Upper lobe of left lung (tissue), 6 donors: ENCODE measurements around the gene DMD. TPM values are rescaled to one million over a fixed set of nuclear protein-coding genes. Genes with fewer than 3 reads are reported as not detected.

Source experiments
- ATAC-seq, 2 donors: fragments of 200-7000 bp; cut with Tn5 transposase; one replicate each; pipeline ENCODE4 v1.9.1; 2022; ENCODE audit warnings: mild to moderate bottlenecking in 2 of 2, moderate library complexity in 2 of 2; ENCODE audit not compliant: low FRiP score in 2 of 2
- DNase-seq, 2 donors: peaks; one replicate each; pipeline ENCODE4 v3.0.0-alpha.2; 2019 to 2020
- H3K27ac ChIP-seq, 4 donors: fragments of 200-600 bp; sonication (generic); one replicate each; pipeline ENCODE4 v1.5.1; 2016 to 2019
- H3K27me3 ChIP-seq, 4 donors: fragments of 200-600 bp; sonication (generic); one replicate each; pipeline ENCODE4 v1.5.1; 2017 to 2019
- H3K36me3 ChIP-seq, 4 donors: fragments of 200-600 bp; sonication (generic); one replicate each; pipeline ENCODE4 v1.5.1; 2016 to 2019
- H3K4me1 ChIP-seq, 4 donors: fragments of 200-600 bp; sonication (generic); one replicate each; pipeline ENCODE4 v1.5.1; 2018 to 2019
- H3K4me3 ChIP-seq, 4 donors: fragments of 200-600 bp; sonication (generic); one replicate each; pipeline ENCODE4 v1.5.1; 2017 to 2019; ENCODE audit warnings: mild to moderate bottlenecking in 2 of 4, moderate library complexity in 1 of 4
- H3K9me3 ChIP-seq, 4 donors: fragments of 200-600 bp; sonication (generic); one replicate each; pipeline ENCODE4 v1.5.1; 2018 to 2019
- EP300 ChIP-seq, 4 donors: sonication (generic); formaldehyde crosslinking; IDR thresholded peaks; one replicate each; pipeline ENCODE4 v1.5.1; 2017; ENCODE audit warnings: antibody characterized with exemption in 4 of 4, control low read depth in 2 of 4
- POLR2A ChIP-seq, 4 donors: fragments of 450-650 bp; IDR thresholded peaks; one replicate each; pipeline ENCODE4 v1.5.1; 2016 to 2017; ENCODE audit warnings: antibody characterized with exemption in 4 of 4, mild to moderate bottlenecking in 2 of 4
- POLR2AphosphoS5 ChIP-seq, 2 donors: sonication (generic); formaldehyde crosslinking; IDR thresholded peaks; one replicate each; pipeline ENCODE4 v1.5.1; 2017; ENCODE audit warnings: antibody characterized with exemption in 2 of 2
- WGBS, 2 donors: methylation state at CpG; one replicate each; pipeline ENCODE4 v1.1.5; 2017 to 2018; 5-methylcytosine and 5-hydroxymethylcytosine counted together
- total RNA-seq, 6 donors: library from RNA; depleted of rRNA in 4 of 6; stranded (reverse); fragments of >200 nt in 4 of 6; gene quantifications; one replicate each; pipeline versions ENCODE4 v1.1.0 to v1.2.1, GENCODE V29; 2016 to 2021
- TF ChIP-seq, protein P1 (sequence below), 6 experiments: fragments of 450-650 bp in 4 of 6; fragments of 200-600 bp in 2 of 6; sonication (generic) in 2 of 6; IDR thresholded peaks; one replicate each; pipeline ENCODE4 v1.5.1; 2016 to 2019; ENCODE audit warnings: antibody characterized with exemption in 6 of 6
- donor health status: DM: no; HTN: no; CAD: no; lungs with moderate emphysema.
- donor health status: DM: no; HTN: yes; CAD: no; lungs with severe emphysema.

DMD gene
- total RNA-seq, 6 donors from 2014 or later: 12.5 to 37.0 (median 24.0) TPM

DNA sequence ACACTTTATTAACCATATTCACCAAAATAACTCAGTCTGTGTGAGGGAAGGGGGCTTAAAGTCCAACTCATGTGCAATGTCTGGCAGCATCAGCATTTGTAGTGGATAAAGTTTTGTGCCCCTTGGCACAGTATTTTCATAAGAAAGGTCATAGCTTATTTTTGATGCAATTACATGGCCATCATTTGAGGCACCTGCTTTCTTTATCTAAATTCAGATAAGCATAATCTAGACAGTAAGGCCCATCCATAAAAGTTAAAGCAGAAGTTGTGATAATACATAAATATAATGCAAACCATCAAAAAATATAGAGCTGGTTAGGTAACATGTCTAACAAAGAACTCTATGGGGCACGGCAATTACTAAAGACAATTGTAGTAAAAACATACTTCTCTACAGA is 763.7 kb downstream of the DMD start:
- ATAC-seq: no peak
- TF ChIP-seq EP300 (IDR thresholded peaks at IDR 0.05) (no peak), POLR2A (IDR thresholded peaks at IDR 0.05) (no peak), POLR2AphosphoS5 (IDR thresholded peaks at IDR 0.05) (no peak)
- TF ChIP-seq, protein P1, sequence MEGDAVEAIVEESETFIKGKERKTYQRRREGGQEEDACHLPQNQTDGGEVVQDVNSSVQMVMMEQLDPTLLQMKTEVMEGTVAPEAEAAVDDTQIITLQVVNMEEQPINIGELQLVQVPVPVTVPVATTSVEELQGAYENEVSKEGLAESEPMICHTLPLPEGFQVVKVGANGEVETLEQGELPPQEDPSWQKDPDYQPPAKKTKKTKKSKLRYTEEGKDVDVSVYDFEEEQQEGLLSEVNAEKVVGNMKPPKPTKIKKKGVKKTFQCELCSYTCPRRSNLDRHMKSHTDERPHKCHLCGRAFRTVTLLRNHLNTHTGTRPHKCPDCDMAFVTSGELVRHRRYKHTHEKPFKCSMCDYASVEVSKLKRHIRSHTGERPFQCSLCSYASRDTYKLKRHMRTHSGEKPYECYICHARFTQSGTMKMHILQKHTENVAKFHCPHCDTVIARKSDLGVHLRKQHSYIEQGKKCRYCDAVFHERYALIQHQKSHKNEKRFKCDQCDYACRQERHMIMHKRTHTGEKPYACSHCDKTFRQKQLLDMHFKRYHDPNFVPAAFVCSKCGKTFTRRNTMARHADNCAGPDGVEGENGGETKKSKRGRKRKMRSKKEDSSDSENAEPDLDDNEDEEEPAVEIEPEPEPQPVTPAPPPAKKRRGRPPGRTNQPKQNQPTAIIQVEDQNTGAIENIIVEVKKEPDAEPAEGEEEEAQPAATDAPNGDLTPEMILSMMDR (IDR thresholded peaks at IDR 0.05): no peak
- DNase-seq: no peak
- Histone ChIP-seq H3K27me3 (no peaks in the 10 kb centered on the region), H3K4me1 (no peaks in the 10 kb centered on the region), H3K27ac (no peak overlapping the region), H3K9me3 (no peaks in the 10 kb centered on the region), H3K4me3 (no peak overlapping the region), H3K36me3 (no peaks in the 10 kb centered on the region)
- 90 to 100% methylated on average over 1 of the region's 1 CpG for WGBS, 2 donors

- WGBS, 2 donors: 86 to 97% methylated on average over 2 of the region's 2 CpGs
- no peaks in the 10 kb centered on the region for H3K4me1 ChIP-seq
- DNase-seq (no peak), ATAC-seq (no peak)
- no peaks in the 10 kb centered on the region for H3K36me3 ChIP-seq
- H3K27me3 ChIP-seq: no peaks in the 10 kb centered on the region
- no peak overlapping the region for H3K27ac ChIP-seq
- TF ChIP-seq POLR2A (IDR thresholded peaks at IDR 0.05) (no peak), EP300 (IDR thresholded peaks at IDR 0.05) (no peak), POLR2AphosphoS5 (IDR thresholded peaks at IDR 0.05) (no peak)
- TF ChIP-seq, protein P1 (IDR thresholded peaks at IDR 0.05): no peak
- H3K4me3 ChIP-seq: no peak overlapping the region
- H3K9me3 ChIP-seq: no peaks in the 10 kb centered on the region
These were observed 767.5 kb downstream of the DMD start for GRCh38 chrX:32443841-32444240.

- TF ChIP-seq EP300 (IDR thresholded peaks at IDR 0.05): no peak
- TF ChIP-seq, protein P1 (IDR thresholded peaks at IDR 0.05): no peak
- no peak for TF ChIP-seq POLR2AphosphoS5 (IDR thresholded peaks at IDR 0.05)
- H3K27me3 ChIP-seq: no peaks in the 10 kb centered on the region
- no peak overlapping the region for H3K27ac ChIP-seq
- H3K4me3 ChIP-seq: no peak overlapping the region
- DNase-seq (no peak), ATAC-seq (no peak)
- 57 to 60% methylated on average over 3 of the region's 3 CpGs for WGBS, 2 donors
- H3K4me1 ChIP-seq: no peaks in the 10 kb centered on the region
- no peaks in the 10 kb centered on the region for H3K9me3 ChIP-seq
- no peaks in the 10 kb centered on the region for H3K36me3 ChIP-seq
These were observed 790.1 kb downstream of the DMD start for GRCh38 chrX:32421266-32421665.

DNA sequence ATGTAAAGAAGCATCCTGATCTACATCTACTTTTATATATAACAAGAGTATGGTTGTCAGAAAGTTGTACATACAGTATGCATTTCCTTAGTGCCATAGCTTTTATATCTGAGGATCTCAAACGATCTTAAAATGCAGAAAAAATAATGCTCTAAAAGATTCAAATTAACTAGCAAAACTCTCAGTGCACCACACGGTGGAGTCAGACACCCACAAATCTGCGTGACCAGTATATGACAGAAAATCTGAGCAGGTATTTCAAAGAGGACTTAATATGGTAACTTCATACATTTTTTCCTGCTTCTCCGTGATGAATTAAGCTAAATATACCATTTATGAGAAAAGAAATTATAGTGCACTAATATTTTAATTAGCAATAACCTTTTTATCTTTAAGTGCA is 803.0 kb downstream of the DMD start:
- H3K27me3 ChIP-seq: no peaks in the 10 kb centered on the region
- TF ChIP-seq, protein P1 (IDR thresholded peaks at IDR 0.05): peak in 1 of 6 experiments; percentile 8
- TF ChIP-seq EP300 (IDR thresholded peaks at IDR 0.05): no peak
- no peak overlapping the region for H3K27ac ChIP-seq
- ATAC-seq (no peak), DNase-seq (no peak)
- no peaks in the 10 kb centered on the region for H3K9me3 ChIP-seq
- whole genome bisulfite sequencing, 2 donors: 31 to 35% methylated on average over 4 of the region's 4 CpGs
- no peak overlapping the region for H3K4me3 ChIP-seq
- H3K4me1 ChIP-seq: no peaks in the 10 kb centered on the region
- no peaks in the 10 kb centered on the region for H3K36me3 ChIP-seq

DNA sequence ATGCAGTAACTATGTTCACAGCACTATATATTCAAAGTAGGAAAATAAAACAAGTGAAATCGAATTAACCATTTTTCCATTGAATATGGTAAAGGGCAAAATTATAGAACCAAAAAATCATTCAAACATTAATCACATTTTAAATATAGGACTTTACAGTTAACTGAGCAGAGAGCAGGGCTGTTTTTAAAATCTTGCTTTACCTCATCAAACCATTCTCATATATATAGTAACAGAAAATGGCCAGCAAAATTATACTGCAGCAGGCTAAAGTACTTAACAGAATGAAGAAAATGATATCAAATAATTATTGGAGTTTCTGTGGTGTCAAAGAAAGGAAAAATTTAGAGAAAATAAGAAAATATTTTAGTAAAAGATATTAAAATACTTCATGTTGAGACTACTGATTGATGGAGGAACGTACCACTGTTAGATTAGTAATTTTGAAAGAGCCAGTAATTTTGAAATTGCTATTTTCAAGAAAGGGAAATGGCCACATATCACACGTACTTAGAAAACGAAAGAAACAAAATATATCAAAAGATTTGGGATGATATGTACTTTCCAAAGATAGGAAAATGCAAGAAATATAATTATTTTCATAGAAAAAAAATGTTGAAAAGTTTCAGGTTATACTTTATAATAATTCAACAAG is 813.7 kb downstream of the DMD start:
- H3K27me3 ChIP-seq: no peaks in the 10 kb centered on the region
- no peak overlapping the region for H3K27ac ChIP-seq
- no peak for TF ChIP-seq EP300 (IDR thresholded peaks at IDR 0.05)
- no peak overlapping the region for H3K4me3 ChIP-seq
- H3K9me3 ChIP-seq: no peaks in the 10 kb centered on the region
- ATAC-seq (no peak), DNase-seq (no peak)
- H3K4me1 ChIP-seq: no peaks in the 10 kb centered on the region
- H3K36me3 ChIP-seq: no peaks in the 10 kb centered on the region
- WGBS, 2 donors: 58 to 68% methylated on average over 4 of the region's 4 CpGs
